Measurements from ENCODE around the gene ZNF816. TPM values are rescaled to one million over a fixed set of nuclear protein-coding genes. Genes with fewer than 3 reads are reported as not detected.

ZNF816 gene
- 0.03 to 0.07 TPM (median 0.06 TPM) in 3 of 5 replicates, not detected in the others for total RNA-seq (2022; extraction: Qiagen RNA extraction; ENCODE audit: low read depth)

GRCh38 chr19:52962394-52963246 lies at the start of gene ZNF816:
TSS of gene ZNF816 (minus strand) at chr19:52962881. CDS start at chr19:52956089, 6,792 bp downstream.

GRCh38 chr19:52922841-52923777 lies 39.6 kb downstream of the ZNF816 start, which contains the start of gene ZNF888:
TSS of gene ZNF888 (minus strand) at chr19:52923428. CDS start at chr19:52917873, 5,555 bp downstream.

Other genes with a start within 250 kb of the ZNF816 start
- 2.8 to 3.6 TPM (median 3.2 TPM) in 5 replicates for gene ZNF611, start 227.8 kb downstream of the ZNF816 start, total RNA-seq (2022; extraction: Qiagen RNA extraction; ENCODE audit: low read depth)
- 0.11 to 0.39 TPM (median 0.19 TPM) in 5 replicates for gene ZNF600, start 176.1 kb downstream of the ZNF816 start, total RNA-seq (2022; extraction: Qiagen RNA extraction; ENCODE audit: low read depth)
- 0.38 to 3.0 TPM (median 1.0 TPM) in 5 replicates for gene ZNF28, start 141.2 kb downstream of the ZNF816 start, total RNA-seq (2022; extraction: Qiagen RNA extraction; ENCODE audit: low read depth)
- gene ZNF468, start 105.3 kb downstream of the ZNF816 start, total RNA-seq (2022; extraction: Qiagen RNA extraction; ENCODE audit: low read depth), result 0.44 to 0.59 TPM (median 0.55 TPM) in 5 replicates
- not detected in 5 replicates for gene ZNF320, start 65.2 kb downstream of the ZNF816 start, total RNA-seq (2022; extraction: Qiagen RNA extraction; ENCODE audit: low read depth)
- gene ZNF888, start 39.5 kb downstream of the ZNF816 start, total RNA-seq (2022; extraction: Qiagen RNA extraction; ENCODE audit: low read depth), result 0.02 TPM in 1 of 5 replicates, not detected in the others
- gene ERVV-1, start 51.0 kb upstream of the ZNF816 start, total RNA-seq (2022; extraction: Qiagen RNA extraction; ENCODE audit: low read depth), result not detected in 5 replicates
- gene ERVV-2, start 81.9 kb upstream of the ZNF816 start, total RNA-seq (2022; extraction: Qiagen RNA extraction; ENCODE audit: low read depth), result not detected in 5 replicates
- gene ZNF160, start 140.5 kb upstream of the ZNF816 start, total RNA-seq (2022; extraction: Qiagen RNA extraction; ENCODE audit: low read depth), result 7.2 to 10.6 TPM (median 8.1 TPM) in 5 replicates
- not detected in 5 replicates for gene ZNF415, start 170.0 kb upstream of the ZNF816 start, total RNA-seq (2022; extraction: Qiagen RNA extraction; ENCODE audit: low read depth)
- gene ZNF347, start 196.2 kb upstream of the ZNF816 start, total RNA-seq (2022; extraction: Qiagen RNA extraction; ENCODE audit: low read depth), result not detected in 5 replicates
- not detected in 5 replicates for gene ZNF665, start 230.5 kb upstream of the ZNF816 start, total RNA-seq (2022; extraction: Qiagen RNA extraction; ENCODE audit: low read depth)

Measured in A549 treated with DMSO at 1 μM for 4 hours (cell line).